Activated B cell treated with CpG ODN at 0.5 μM for 24 hours (primary cell): Measurements from ENCODE around the gene DLGAP5. TPM values are rescaled to one million over a fixed set of nuclear protein-coding genes. Genes with fewer than 3 reads are reported as not detected.

Experiments used
- ATAC-seq: fragments of 200-7000 bp; cut with Tn5 transposase; one replicate; pipeline ENCODE4 v1.10.0; 2021; ENCODE audit warnings: low read depth, mild to moderate bottlenecking, moderate library complexity
- CTCF ChIA-PET: fragments of 350-600 bp; sonication (Branson Sonifier 250); formaldehyde crosslinking; loops from one replicate; lab custom pipeline; 2021; ENCODE audit warnings: antibody characterized with exemption; lab: Charles Lee
- POLR2A ChIA-PET: fragments of 350-600 bp; sonication (Branson Sonifier 250); formaldehyde crosslinking; loops from one replicate; lab custom pipeline; 2021; ENCODE audit warnings: antibody characterized with exemption; lab: Charles Lee
- DNase-seq: peaks from one replicate; pipeline ENCODE4 v3.0.0; 2022
- H3K27ac Mint-ChIP-seq: one replicate; pipeline ENCODE4 v1.8.0; 2020; ENCODE audit warnings: mixed read lengths
- H3K27me3 Mint-ChIP-seq: one replicate; pipeline ENCODE4 v1.8.0; 2021; ENCODE audit warnings: mixed read lengths
- H3K36me3 Mint-ChIP-seq: one replicate; pipeline ENCODE4 v1.8.0; 2021; ENCODE audit warnings: low read depth, mixed read lengths
- H3K4me1 Mint-ChIP-seq: one replicate; pipeline ENCODE4 v1.8.0; 2021; ENCODE audit warnings: mixed read lengths
- H3K4me3 Mint-ChIP-seq: one replicate; pipeline ENCODE4 v1.8.0; 2020; ENCODE audit warnings: mild to moderate bottlenecking, mixed read lengths
- H3K9me3 Mint-ChIP-seq: one replicate; pipeline ENCODE4 v1.8.0; 2020; ENCODE audit warnings: mixed read lengths
- intact Hi-C: fragments of 100-400 bp; cut with micrococcal nuclease; formaldehyde crosslinking; loops from one replicate; pipeline ENCODE4 v1.15.1; 2024
- total RNA-seq: library from RNA; stranded (reverse); gene quantifications from 2 replicates; pipeline ENCODE4 v1.2.3, GENCODE V29; 2022
- TF ChIP-seq, protein P1 (sequence below): fragments of 200-600 bp; IDR thresholded peaks from one replicate; pipeline ENCODE4 v1.8.0; 2022; ENCODE audit warnings: antibody characterized with exemption, mild to moderate bottlenecking

DLGAP5 gene
- total RNA-seq, 1 donor from 2014 or later: 0.73 TPM

GRCh38 chr14:55220230-55220629, 28.8 kb upstream of the DLGAP5 start:
- Mint-ChIP-seq H3K27ac (no peak overlapping the region), H3K36me3 (no peaks in the 10 kb centered on the region), H3K27me3 (no peaks in the 10 kb centered on the region), H3K9me3 (no peaks in the 10 kb centered on the region), H3K4me3 (no peak overlapping the region), H3K4me1 (no peaks in the 10 kb centered on the region)
- ATAC-seq (no peak), DNase-seq (no peak)
- POLR2A ChIA-PET: no interaction called here
- TF ChIP-seq, protein P1, sequence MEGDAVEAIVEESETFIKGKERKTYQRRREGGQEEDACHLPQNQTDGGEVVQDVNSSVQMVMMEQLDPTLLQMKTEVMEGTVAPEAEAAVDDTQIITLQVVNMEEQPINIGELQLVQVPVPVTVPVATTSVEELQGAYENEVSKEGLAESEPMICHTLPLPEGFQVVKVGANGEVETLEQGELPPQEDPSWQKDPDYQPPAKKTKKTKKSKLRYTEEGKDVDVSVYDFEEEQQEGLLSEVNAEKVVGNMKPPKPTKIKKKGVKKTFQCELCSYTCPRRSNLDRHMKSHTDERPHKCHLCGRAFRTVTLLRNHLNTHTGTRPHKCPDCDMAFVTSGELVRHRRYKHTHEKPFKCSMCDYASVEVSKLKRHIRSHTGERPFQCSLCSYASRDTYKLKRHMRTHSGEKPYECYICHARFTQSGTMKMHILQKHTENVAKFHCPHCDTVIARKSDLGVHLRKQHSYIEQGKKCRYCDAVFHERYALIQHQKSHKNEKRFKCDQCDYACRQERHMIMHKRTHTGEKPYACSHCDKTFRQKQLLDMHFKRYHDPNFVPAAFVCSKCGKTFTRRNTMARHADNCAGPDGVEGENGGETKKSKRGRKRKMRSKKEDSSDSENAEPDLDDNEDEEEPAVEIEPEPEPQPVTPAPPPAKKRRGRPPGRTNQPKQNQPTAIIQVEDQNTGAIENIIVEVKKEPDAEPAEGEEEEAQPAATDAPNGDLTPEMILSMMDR: no peak
- intact Hi-C loops: no loop called here
- CTCF ChIA-PET: no interaction called here

GRCh38 chr14:55212634-55213033, 21.2 kb upstream of the DLGAP5 start:
- DNase-seq: no peak
- no peaks in the 10 kb centered on the region for H3K9me3 Mint-ChIP-seq
- peaks cover 2% of the 10 kb centered on the region for H3K4me1 Mint-ChIP-seq
- no peak overlapping the region for H3K4me3 Mint-ChIP-seq
- no peak overlapping the region for H3K27ac Mint-ChIP-seq
- H3K36me3 Mint-ChIP-seq: no peaks in the 10 kb centered on the region
- no peaks in the 10 kb centered on the region for H3K27me3 Mint-ChIP-seq
- intact Hi-C loops: loop anchor here (1.0 to 10.0 kb wide), 5 partner anchors 60 to 1130 kb away; partner anchors contain the start of gene KTN1
- ATAC-seq: no peak
- TF ChIP-seq, protein P1: no peak
- ChIA-PET CTCF (interaction anchor here (1.0 to 1.8 kb wide), 5 partner anchors 142 to 1263 kb away, joined by 3 to 16 read pairs (median 4); no protein-coding TSS in a partner anchor), POLR2A (no interaction called here)

DNA sequence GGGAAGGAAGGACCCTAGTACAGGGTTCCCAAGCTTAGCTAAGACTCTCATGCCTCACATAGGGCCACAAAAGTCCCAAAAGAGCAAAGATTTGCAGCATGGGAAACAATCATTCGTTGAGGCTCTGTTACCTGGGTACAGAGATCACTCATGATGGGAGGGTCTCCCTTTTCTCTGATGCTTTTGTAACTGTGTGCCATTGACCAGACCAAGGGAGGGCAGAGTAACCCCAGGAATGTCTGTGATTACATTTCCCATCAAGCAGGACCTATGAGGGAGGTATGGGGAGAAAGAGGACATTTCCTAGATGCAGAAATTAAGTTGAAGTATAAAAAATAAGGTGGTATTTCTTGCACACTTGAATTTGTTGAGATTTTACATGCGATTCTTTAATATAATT, 16.4 kb upstream of the DLGAP5 start:
- TF ChIP-seq, protein P1: no peak
- no peak overlapping the region for H3K27ac Mint-ChIP-seq
- ChIA-PET POLR2A (interaction anchor here (0.7 kb wide), 1 partner anchor 157 kb away, joined by 4 read pairs; no protein-coding TSS in a partner anchor), CTCF (no interaction called here)
- ATAC-seq (no peak), DNase-seq (no peak)
- intact Hi-C loops: no loop called here
- H3K36me3 Mint-ChIP-seq: no peaks in the 10 kb centered on the region
- no peak overlapping the region for H3K4me3 Mint-ChIP-seq
- no peaks in the 10 kb centered on the region for H3K4me1 Mint-ChIP-seq
- no peaks in the 10 kb centered on the region for H3K27me3 Mint-ChIP-seq
- H3K9me3 Mint-ChIP-seq: no peaks in the 10 kb centered on the region

GRCh38 chr14:55206175-55206693, 14.8 kb upstream of the DLGAP5 start:
- CTCF ChIA-PET: no interaction called here
- intact Hi-C loops: no loop called here
- TF ChIP-seq, protein P1: no peak
- DNase-seq: no peak
- no peaks in the 10 kb centered on the region for H3K27me3 Mint-ChIP-seq
- no peak overlapping the region for H3K4me3 Mint-ChIP-seq
- no peak for ATAC-seq
- H3K9me3 Mint-ChIP-seq: no peaks in the 10 kb centered on the region
- no peaks in the 10 kb centered on the region for H3K4me1 Mint-ChIP-seq
- H3K27ac Mint-ChIP-seq: no peak overlapping the region
- no peaks in the 10 kb centered on the region for H3K36me3 Mint-ChIP-seq
- POLR2A ChIA-PET: no interaction called here

- no peaks in the 10 kb centered on the region for H3K36me3 Mint-ChIP-seq
- ChIA-PET POLR2A (no interaction called here), CTCF (no interaction called here)
- no peaks in the 10 kb centered on the region for H3K9me3 Mint-ChIP-seq
- intact Hi-C loops: no loop called here
- H3K4me1 Mint-ChIP-seq: no peaks in the 10 kb centered on the region
- H3K27ac Mint-ChIP-seq: no peak overlapping the region
- no peak for ATAC-seq
- DNase-seq: no peak
- TF ChIP-seq, protein P1: no peak
- no peaks in the 10 kb centered on the region for H3K27me3 Mint-ChIP-seq
- no peak overlapping the region for H3K4me3 Mint-ChIP-seq
These were observed 10.1 kb upstream of the DLGAP5 start for GRCh38 chr14:55201219-55202101.
